Fibroblast of the conjunctiva (primary cell): ENCODE data around the gene KLHL29.

Source experiments
- DNase-seq: peaks from one replicate; pipeline ENCODE4 v3.0.0-alpha.2; 2010; ENCODE audit warnings: low read depth

The KLHL29 gene

GRCh38 chr2:23660237-23660636 lies 275.3 kb downstream of the KLHL29 start:
- no peak for DNase-seq

- DNase-seq = no peak
These were observed 276.5 kb downstream of the KLHL29 start for GRCh38 chr2:23661276-23662050.

GRCh38 chr2:23662466-23662865 lies 277.5 kb downstream of the KLHL29 start:
- DNase-seq = no peak

- DNase-seq = no peak
These were observed 278.3 kb downstream of the KLHL29 start for GRCh38 chr2:23662941-23663920.

- no peak for DNase-seq
These were observed 279.2 kb downstream of the KLHL29 start for GRCh38 chr2:23664066-23664788.

- DNase-seq = no peak
These were observed 281.4 kb downstream of the KLHL29 start for GRCh38 chr2:23666241-23666979.

- DNase-seq = no peak
These were observed 282.0 kb downstream of the KLHL29 start for GRCh38 chr2:23666980-23667357.

- DNase-seq = no peak
These were observed 283.9 kb downstream of the KLHL29 start for GRCh38 chr2:23668756-23669304.

- DNase-seq = peak; percentile 35
These were observed 284.6 kb downstream of the KLHL29 start for GRCh38 chr2:23669413-23670244.

GRCh38 chr2:23670245-23670592 lies 285.2 kb downstream of the KLHL29 start:
- no peak for DNase-seq

- no peak for DNase-seq
These were observed 288.1 kb downstream of the KLHL29 start for GRCh38 chr2:23673082-23673481.

GRCh38 chr2:23673830-23674679 lies 289.1 kb downstream of the KLHL29 start:
- DNase-seq = no peak

- DNase-seq = no peak
These were observed 290.5 kb downstream of the KLHL29 start for GRCh38 chr2:23675506-23675905.

- DNase-seq = no peak
These were observed 292.9 kb downstream of the KLHL29 start for GRCh38 chr2:23677836-23678235.

- no peak for DNase-seq
These were observed 294.1 kb downstream of the KLHL29 start for GRCh38 chr2:23679044-23679443.

GRCh38 chr2:23680951-23681350 lies 296.0 kb downstream of the KLHL29 start:
- DNase-seq = no peak

- no peak for DNase-seq
These were observed 296.6 kb downstream of the KLHL29 start for GRCh38 chr2:23681356-23682140.

GRCh38 chr2:23682481-23682880 lies 297.5 kb downstream of the KLHL29 start:
- no peak for DNase-seq

- no peak for DNase-seq
These were observed 298.0 kb downstream of the KLHL29 start for GRCh38 chr2:23683001-23683400.
